ENCODE data around the gene ADAMTS16.

Gene ADAMTS16

DNA sequence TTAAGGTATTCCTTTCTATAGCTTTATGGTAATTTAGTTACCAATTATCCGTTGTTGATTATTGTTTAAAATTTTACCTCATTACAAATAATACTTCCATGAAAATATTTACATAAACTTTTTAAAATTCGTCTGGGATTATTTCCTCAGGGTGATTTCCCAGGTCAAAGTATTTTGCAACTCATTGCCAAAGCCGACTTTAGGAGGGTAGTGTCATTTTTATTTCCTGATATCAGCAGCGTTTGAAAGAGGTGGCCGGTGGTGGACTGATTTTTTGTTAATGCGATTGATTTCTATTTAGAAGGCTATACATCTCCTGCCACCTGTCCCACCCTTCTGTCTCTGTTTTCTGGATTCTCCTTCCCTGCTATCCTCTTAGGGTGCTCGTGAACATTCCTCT, 4.3 kb downstream of the ADAMTS16 start:
- DNase-seq = no peak

DNA sequence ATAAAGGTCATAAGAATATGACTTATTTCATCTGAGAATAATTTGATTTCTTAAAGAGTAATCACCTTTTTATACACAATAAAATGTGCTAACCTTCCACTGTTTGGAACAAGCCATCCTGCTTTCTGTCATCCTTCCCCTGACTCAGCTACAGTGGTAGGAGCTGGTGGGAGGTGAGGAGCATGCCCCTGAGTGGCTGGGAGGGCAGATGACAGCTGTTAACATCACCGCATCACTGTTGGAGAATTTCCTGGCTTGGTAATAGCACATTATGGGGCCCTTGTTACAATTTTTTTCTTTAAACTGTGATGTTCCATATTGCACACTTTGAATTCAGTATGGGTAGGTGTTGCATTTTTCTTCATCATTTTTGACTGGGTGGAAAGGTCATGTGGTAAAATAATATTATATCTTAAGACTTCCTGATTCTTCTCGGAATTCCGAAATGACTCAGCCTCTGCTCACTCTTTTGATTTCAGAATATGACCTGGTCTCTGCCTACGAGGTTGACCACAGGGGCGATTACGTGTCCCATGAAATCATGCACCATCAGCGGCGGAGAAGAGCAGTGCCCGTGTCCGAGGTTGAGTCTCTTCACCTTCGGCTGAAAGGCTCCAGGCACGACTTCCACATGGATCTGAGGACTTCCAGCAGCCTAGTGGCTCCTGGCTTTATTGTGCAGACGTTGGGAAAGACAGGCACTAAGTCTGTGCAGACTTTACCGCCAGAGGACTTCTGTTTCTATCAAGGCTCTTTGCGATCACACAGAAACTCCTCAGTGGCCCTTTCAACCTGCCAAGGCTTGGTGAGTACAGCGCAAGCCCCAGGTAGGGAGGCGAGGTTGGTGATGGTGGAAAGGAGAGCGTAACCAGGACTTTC, 5.8 kb downstream of the ADAMTS16 start:
- no peak for DNase-seq

DNA sequence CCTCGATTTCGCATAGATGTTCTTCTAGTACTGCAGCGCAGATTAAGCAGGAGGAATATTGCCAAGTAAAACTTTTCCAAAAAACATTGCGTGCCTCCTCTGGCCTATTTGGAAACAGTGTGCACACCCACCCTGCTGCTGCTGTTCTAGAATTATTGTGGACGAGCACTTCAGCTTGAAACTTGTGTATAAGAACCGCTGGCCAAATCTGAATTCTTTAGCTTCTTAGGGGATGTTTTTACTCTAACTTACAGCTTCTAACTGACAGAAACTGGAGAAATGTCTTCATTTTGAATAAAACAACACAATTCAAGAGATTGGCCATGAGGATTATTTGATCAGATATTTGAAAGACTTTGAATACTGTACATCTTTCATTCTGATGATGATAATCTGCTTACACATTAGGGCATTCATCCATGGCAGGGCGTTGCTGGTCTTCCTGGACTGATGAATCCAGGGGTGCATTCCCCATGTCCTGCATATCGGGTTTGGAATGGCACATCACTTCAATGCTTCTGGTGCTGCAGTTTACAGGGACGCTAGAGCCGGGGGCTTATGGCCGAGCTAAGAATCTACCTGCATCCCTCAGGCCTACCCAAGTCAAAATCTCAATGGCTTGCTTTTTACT, 6.5 kb downstream of the ADAMTS16 start:
- DNase-seq = no peak

DNA sequence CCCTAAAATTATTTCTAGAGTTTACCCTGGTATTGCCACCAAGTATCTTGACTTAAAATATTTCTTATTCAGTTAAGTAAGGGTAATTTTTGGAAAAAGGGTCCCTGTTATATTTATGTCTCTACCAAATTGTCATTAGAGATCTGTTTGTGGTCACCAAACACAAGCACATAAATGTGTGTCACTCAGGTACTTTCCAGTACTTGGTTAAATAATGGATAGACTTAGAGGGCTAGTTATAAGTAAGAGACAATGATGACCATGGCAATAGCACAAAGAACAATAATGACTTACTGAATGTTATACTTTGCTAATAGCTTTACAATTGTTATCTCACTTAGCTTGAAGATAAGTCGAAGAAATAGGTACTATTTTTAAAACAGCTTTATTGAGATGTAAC, 9.0 kb downstream of the ADAMTS16 start:
- no peak for DNase-seq

DNA sequence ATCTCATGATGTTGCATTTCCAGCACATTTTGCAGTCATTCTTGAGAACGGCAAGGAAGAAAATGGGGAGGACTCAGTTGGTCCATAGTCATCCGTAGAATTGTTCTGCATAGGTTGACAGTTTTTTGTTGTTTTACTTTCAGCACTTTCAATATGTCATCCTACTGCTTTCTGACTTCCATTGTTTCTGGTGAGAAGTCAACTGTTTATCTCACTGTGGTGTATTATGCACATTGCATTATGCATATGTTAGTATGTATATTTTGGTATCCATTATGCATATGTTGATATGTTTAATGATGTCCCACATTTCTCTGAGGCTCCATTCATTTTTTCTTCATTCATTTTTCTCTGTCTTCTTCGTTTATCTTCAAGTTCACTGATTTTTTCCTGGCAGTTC, 10.5 kb downstream of the ADAMTS16 start:
- no peak for DNase-seq

DNA sequence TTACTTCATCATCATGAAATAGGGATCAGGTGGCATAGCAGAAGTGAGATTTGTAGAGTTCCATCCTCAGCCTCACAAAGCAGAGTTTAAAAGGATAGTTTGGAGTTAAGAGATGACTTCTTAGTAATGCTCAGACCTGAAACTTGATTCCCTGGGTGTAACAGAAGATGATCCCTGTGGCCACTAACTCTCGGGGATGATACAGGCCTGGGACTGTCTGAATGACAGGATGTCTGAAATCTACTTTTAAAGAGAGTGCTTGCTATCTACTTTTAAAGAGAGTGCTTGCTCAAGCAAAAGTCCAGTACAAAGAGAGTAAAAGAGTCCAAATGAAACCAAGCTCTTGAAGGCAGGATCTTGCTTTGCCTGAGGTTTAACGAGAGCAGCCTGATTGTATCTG, 14.6 kb downstream of the ADAMTS16 start:
- DNase-seq = no peak

DNA sequence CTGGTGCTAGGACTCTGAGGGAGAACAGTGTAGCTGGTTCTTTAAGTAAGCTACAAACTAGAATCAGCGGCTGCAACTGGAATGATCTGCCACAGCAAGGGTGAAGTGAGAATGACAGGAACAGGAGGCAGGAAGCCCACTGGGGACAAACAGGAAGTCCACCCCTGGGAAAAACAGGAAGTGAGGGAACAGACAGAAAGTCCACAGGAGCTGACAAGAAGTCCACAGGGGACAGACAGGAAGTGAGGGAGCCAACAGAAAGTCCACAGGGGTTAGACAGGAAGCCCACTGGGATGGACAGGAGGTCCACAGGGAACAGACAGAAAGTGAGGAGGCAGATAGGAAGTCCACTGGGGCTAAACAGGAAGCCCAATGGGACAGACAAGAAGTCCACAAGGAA, 15.5 kb downstream of the ADAMTS16 start:
- no peak for DNase-seq

DNA sequence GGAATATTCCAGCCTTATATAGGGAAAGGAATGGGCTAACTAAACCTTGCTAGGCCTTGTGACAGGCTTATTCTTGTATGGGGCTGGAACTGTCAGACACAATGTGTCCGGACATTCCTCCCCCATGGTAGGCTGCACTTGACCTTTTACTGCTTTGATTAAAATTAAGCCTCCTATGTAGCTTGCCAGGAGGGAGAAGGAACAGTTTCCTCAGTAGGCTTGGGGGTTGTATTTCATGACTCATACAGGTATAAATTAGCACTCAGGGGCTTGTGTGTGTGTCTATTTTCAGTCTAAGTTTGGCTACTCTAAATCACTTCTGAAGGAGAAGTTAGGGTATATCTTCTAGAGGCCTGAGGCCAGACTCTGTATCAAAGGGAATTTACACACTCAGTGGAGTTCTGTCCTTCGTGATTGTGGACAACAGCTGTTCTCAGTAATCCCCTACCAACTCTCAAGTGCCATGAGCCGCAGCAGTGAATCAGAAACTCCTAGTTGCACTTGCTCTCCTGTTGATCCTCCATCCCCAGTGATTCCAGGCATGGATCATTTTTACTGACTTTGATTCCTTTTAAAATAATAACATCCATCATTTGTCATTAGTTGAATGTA, 16.4 kb downstream of the ADAMTS16 start:
- DNase-seq = no peak

DNA sequence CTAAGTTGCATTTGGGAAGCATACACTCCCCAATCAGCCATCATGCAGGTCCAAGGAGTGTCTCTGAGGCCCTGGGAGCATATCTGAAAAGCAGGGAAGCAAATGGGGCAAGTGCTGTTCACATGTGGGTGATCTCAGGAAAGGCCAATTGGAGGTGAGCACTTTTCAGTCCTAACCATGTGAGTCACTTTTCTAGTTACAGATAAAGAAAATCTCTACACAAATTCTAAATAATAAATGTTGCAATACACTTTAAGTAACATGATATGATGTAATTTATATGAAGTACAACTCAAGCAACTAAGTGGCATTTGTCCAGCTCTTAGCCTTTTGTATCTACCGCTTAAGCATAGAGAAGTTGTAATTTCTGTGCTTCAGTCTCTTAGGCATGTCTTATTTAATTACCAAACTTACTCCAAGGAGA, 18.4 kb downstream of the ADAMTS16 start:
- DNase-seq = no peak

DNA sequence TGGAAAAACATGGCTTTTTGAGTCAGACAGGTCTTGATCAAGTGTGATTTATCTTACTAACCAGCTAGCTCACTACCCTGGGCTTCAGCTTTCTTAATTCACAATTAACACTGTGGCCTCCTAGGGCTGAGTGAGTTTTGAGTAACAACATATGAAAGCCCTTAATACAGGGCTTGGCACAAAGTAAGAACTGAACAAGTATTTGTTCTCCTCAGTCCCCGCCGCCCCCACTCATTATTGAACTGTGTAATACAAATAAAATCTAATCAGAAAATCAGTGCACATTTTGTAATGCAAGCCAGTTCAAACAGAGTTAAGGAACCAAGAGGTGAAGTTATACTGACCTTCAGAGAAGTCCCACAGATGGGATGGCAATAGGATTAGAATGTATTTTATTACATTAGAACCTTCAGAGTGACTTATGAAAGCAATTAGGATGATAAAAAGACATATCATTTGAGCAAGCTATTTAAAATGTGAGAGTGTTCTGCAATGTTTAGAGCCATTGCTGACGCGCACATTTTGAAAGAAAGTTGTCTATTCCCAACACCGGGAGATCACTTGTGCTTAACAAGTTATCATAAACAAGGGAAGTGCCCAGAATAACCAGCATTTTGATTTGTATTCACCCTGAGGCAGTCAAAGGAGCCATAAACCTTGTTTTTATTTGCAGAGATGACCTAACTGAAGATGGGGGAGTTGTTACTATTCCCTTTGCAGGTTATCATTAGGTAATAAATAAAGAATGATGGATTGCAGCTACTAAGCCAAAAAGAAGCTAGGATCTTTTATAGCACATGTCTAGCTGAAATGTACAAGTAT, 19.4 kb downstream of the ADAMTS16 start:
- DNase-seq = no peak

DNA sequence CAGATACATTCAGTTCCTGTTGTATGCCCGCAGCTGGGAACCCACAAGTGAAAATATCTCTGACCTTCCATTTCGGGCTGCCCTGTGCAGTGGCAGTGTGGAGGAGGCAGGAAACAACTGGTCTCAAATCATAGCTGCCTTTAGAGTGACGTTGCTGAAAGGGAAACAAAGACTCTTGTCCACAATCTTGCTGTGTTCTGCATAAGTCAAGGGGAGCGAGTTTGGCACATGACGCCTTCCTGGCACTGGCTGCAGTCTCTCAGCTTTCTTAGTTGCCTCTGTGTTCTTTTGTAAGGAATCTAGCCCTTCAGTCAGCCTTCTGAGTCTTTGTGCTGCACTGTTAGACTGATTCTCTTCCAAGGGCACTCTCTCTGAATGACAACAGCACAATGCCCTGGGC, 24.0 kb downstream of the ADAMTS16 start:
- DNase-seq = peak in 3 of 58 donors; percentile 25 to 44 (median 30)

DNA sequence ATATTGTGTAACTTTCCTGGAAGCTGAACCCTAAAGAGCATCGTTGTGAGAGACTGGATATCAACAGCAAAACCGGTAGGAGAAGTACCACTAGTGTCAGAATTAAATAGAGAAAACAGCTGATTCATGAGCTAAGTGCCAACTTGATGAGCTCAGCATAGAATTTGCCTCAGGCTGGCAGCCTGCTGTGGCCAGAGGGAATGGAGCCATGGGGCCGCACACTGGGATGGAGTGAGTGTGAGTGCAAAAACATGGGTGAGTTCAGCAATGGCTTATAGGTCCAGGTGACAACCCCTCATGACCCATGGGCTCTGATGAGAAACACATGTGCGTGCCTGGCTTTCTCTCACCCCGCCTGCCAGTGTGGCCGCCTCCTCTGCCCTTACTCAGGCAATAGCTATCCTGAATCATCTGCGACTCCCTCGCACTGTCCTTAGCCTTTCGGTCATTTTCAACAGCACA, 25.4 kb downstream of the ADAMTS16 start:
- no peak for DNase-seq

DNA sequence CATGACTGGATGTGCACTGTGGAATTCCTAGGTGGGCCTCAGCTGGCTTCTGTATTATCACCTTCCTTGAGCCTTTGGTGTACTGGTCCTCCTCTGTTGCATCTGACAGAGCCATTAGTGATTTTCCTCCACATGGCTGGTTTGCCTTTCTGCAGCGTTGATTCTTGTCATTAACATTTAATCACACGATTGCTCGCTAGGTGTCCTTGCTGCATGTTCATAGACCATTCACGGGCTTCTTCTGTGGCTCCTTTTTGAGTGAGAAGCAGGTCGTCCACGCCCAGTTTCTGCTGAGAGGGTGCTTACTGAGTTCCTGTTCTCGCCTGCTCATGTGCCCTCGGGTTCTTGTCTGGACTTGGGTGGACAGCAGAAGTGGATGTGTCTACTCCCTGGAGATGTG, 29.3 kb downstream of the ADAMTS16 start:
- no peak for DNase-seq

DNA sequence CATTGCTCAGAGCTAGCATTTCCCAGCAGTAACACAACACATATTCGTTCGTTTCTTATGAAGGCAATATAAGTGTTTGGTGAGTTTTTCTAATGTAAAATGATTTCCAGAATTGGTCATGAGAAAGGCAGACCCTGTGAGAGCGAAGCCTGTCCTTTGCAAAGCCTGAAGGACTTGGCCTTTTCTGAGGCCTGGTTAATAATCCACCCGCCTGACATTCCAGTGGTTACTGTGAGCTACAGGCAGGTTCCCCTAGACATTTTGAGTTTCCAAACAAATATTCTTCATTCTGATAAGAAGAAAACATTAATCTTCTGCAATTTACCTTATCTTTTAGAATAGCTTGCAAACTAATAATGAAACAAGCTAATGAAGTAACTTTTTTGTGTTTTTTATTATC, 38.0 kb downstream of the ADAMTS16 start:
- no peak for DNase-seq

DNA sequence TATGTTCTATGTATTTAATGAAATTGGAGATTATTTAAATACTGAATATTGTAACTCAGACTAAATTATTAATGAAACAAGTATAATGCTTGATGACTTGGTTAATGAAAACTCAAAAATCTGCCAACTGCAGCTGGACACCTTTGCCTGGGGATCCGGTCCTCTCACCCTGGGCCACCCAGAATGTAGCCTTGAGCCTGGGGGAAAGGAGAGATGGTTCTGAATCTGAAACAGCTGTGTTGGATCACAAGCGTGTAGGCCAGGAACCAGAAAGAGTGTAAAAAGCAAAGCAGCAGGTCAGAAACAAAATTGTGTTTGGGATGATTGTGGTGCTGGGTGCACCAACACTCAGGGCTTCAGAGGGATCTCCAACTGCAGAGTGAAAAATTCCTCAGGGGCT, 38.5 kb downstream of the ADAMTS16 start:
- no peak for DNase-seq

DNA sequence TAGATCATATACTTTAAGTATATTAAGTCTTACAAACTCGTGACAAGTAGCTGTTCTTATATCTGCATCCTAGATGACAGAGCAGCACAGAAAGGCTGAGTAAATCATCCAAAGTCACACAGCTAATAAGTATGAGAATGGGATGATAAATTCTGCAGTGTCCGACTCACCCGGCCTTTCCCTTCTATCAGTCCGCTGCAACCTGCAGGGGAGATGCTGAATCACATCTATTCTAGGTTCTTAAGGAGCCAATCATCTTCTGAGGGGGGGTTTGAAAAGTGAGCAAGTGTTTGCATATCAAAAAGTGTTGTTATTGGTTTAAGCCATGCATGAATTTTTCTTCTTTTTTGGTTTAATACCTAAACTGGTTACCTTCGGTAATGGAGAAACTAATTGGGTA, 38.9 kb downstream of the ADAMTS16 start:
- no peak for DNase-seq

DNA sequence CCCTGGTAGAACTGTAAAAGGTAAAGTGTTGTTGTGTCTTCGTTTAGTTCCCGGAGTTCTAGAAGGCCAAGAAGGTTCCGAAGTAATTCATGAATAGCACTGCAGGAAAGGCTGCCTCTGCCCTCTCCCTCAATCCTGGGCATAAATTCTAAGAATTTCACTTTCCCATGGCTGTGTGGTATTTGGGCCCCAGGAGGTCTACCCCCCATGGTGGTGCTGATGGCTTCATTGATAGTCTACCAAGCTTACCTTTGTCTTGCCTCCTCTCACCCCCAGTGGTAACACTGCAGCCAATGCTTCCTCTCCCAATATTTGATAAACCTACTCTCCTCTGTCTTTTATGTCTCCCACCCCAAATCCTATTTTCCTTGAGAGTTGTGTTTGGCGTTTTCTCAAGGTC, 39.5 kb downstream of the ADAMTS16 start:
- no peak for DNase-seq

DNA sequence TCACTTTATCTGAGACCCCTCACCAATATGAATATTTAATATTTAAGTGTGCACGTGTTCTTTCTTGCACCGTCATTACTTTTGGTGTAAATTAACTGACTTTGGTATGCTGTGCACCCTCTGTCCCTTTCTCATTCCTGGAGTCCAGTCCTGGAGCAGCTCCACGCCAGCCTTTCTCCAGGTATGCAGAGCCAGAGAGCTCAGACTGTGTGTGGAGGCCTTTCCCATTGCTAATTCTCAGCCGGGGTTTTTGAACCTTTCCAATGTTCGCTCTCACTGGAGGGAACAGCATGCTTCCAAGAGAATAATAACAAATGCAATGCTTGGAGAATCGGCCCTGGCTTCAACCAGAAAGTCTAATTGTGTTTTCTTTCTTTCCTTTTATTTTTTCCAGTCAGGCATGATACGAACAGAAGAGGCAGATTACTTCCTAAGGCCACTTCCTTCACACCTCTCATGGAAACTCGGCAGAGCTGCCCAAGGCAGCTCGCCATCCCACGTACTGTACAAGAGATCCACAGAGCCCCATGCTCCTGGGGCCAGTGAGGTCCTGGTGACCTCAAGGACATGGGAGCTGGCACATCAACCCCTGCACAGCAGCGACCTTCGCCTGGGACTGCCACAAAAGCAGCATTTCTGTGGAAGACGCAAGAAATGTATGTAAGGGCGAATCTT, 41.7 kb downstream of the ADAMTS16 start:
- no peak for DNase-seq

DNA sequence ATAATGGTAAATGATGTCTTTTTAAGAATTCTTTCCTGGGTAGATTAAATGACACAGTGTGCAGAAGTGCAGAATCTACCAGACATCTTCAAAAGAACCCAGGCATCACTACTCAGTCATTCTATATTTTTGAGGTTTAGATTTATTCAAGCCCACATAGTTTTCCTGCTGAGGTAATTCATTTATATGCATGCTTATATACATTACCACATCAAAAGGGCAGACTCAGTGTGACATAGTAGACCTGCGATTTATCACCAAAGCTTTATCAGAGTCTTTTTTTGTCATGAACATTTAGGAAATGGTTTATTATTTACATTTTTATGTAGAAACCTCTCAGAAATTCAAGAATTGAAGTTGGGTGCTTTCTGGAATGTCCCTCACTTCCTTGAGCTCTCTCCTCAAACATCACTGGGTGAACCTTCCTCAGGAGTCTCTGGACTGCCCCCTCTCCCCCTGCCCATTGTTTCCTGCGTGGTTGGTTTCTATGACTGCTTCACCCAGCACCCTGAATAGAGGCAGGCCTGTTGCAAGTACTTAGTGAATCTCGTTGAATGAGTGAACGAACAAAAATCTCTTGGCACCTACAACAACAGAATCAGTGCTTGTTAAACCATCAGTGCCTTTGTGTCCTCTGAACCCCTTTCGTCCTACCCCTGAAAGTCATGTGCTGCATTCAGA, 42.5 kb downstream of the ADAMTS16 start:
- no peak for DNase-seq

DNA sequence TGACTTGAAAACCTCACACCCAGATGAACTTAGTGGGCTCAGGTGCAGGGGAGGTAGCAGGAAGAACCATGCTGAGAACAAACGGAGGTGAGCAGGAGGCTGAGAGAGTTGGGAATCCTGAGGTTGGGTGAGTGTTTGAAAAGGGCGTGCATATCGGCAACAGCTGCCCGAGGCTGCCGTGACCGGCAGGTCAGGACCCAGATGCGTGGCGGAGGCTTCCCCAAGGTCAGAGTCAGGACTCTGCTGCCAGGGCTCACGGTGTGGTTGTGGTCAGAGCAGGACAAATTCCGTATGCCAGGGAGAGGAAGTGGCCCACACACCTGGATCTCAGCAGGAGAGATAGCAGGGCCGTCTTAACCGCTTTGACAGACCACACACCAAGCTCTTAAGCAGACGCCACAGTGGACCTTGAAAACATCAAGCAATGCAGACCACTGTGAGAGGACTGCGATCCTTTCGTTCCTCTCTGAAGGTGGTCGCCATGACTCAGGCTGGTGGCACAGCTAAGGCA, 43.1 kb downstream of the ADAMTS16 start:
- no peak for DNase-seq
